Mucosa of gallbladder (tissue), 1 donor: ENCODE results near the gene WNT5A. TPM values are rescaled to one million over a fixed set of nuclear protein-coding genes. Genes with fewer than 3 reads are reported as not detected.

ENCODE experiments used
- DNase-seq: peaks from one replicate; pipeline ENCODE4 v3.0.0-alpha.2; 2020; ENCODE audit warnings: low spot score
- total RNA-seq: library from RNA; stranded (reverse); gene quantifications from one replicate; pipeline ENCODE4 v1.2.1, GENCODE V29; 2021
- donor health status: DM: no; HTN: no; CAD: no.

The WNT5A gene
- total RNA-seq = 13.7 TPM

- DNase-seq = no peak
Measured at GRCh38 chr3:55486857-55487380, at the start of gene WNT5A. Gene WNT5A (minus strand): TSS chr3:55487306. CDS start chr3:55486985, 321 bp downstream.

DNA sequence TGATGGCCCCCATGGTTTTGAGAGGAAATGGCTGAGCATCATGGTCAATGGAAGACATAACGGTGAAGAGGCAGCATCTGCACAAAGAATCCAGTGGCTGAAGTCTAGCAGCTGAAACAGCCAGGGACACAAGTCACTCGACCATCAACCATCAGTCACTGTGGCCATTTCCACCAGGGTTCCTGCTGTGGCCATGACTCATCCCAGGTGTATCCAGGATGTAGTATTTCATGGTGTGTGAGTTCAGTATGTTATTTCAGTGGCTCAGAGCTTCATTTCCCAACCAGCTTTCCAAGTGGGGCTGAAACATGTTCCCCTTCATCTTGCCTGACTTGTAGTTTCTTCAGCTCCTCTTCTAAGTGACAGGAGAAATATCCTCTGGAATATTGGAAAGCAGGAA, 47.8 kb upstream of the WNT5A start:
- DNase-seq = no peak

DNA sequence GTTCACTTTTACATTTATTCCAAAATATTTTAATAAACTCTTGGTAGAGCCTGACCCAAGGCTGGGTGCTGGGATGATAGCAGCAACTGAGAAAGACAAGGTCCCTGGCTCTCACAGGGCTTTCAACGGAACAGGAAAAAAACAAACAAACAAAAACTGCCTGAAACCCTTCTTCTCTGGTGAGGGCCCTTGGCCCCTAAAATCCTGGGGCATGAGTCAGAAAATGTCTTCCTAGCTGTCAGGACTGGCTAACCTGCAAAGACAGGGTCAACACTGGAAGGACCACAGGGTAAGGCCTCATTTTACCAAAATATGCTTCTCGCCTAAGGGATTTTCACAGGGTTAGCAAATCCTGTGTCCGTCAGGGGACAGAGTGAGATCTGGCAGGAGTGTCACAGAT, 45.7 kb upstream of the WNT5A start:
- no peak for DNase-seq

- DNase-seq = no peak
Measured at GRCh38 chr3:55531321-55531720, 44.2 kb upstream of the WNT5A start.

- DNase-seq = no peak
Measured at GRCh38 chr3:55527361-55527760, 40.3 kb upstream of the WNT5A start.

DNA sequence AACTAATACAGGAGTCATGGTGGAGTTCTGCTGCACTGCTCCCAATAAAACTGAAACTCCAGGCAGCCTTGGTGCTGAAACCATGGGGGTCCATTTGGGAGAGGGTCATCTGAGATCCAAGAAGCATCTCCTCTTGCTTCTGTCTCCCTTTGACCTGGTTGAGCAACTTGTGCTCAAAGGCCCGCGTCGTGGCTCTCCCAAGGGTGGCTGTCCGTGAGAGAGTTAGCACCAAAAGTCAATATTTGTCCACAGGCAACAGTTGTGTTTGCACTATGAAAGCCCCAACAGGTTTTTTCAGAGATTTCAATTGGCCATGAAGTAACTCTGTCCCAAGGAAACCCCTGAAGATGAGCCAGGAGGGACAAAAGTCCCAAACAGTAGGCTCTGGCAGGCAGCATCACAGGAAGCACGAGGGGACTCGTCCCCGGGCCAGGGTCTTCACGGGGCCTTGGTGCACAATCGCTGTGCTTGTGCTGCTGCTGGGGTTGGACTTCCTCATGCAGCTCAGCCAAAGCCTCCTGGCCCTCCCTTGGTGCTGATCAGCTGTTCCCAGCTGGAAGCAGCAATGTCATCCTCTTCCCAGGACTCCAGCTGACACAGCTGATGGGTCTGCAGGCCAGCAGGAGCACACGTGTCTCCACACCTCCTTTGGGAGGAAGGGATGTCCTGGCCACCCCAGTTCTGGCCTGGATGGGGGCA, 39.4 kb upstream of the WNT5A start:
- DNase-seq = no peak

- DNase-seq = no peak
Measured at GRCh38 chr3:55525436-55525835, 38.3 kb upstream of the WNT5A start.

- DNase-seq = no peak
Measured at GRCh38 chr3:55524565-55525244, 37.6 kb upstream of the WNT5A start.

DNA sequence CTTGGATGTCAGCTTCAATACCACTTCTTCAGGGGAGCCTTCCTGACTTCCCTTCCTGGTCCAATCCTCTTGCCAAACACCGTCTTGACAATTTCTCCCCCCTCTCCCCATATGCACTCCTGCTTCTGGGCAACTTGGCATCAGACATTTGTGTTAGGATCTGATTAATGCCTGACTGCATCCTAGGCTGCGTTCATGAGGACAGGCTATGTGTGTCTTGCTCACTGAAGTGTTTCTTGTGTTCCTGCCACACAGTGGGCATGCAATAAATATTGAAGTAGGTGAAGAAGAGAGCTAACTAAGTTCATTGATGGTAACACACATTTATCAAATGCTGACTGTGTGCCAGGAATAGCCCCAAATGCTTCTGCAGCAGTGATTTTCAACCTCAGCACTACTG, 36.4 kb upstream of the WNT5A start:
- no peak for DNase-seq

DNA sequence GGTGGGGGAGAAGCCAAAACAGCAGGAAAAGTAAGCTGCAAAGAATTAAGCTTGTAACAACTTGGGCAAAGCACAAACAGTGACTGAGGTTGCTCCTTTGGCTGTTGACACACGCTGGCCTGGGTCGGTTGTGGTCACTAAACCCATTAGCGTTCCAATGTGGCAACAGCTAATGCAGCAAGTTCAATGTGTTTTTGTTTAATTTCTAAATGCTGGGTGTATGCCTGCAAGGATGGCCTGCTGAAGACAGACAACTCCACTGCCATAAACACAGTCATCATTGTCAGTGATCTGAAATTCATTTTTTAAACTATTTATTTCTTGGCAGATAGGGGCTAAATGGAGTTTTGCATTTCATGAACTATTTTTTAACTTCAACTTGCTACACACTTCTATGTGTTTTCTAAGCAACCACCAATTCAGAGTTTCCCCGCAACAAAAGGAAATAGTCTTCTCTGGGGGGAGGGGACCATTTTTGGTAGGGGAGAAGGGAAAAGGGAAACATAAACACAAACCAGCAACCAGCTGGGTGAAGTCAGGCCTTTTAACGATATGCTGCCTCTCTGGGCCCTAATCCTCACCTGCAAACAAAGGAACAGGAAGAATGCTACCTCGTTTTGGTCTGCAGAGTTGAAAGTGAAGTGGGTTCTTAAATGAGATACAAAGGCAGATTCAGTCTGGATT, 34.8 kb upstream of the WNT5A start:
- DNase-seq = no peak

DNA sequence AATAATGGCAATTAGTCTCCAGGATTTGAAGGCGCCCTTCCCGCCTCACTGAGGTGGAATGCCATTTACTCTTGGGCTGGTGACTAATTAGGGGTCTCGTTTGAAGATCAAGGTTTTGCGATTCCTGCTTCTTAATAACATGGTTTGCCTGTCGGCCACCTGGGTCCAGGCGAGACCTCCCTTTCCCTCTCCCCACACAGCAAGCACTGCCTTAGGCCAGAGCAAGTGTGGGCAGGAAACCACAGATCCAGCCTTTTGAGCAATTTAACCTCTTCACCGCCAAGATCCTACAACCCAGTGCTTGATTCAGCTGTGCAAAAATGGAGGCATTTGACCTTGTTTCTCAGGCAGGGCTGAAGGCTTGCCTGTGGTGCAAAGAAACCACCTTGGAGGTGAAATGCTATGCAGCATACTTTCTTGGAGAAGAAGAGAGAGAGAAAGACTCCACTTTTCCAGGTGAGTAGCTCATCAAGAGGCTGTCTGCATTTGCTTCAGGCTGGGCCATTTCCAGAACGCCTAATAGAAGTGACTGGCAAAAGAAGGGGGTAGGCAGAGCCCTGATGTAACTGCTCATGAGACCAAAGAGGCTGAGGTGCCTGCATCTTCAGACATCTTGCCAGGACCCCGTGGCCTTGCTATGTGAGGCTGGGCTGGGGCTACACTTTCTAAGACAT, 34.1 kb upstream of the WNT5A start:
- DNase-seq = no peak

DNA sequence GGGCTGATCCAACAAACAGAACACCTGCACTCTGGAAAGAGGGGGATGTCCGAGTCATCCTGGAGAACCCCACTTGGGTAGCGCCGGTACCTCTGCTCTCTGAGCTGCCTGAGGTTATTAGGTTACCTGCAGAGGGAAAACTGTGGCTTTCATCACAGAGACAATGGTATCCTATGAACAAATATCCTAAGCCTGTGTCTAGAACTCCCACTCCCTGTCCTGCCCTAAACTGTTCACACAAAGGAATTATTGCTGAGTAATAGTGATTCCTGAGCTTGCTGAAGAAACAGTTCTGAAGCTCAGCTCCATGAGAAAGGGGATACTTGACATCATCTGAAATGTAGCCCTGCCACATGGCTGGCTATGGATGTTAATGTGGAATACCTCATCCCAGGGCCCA, 31.9 kb upstream of the WNT5A start:
- no peak for DNase-seq

DNA sequence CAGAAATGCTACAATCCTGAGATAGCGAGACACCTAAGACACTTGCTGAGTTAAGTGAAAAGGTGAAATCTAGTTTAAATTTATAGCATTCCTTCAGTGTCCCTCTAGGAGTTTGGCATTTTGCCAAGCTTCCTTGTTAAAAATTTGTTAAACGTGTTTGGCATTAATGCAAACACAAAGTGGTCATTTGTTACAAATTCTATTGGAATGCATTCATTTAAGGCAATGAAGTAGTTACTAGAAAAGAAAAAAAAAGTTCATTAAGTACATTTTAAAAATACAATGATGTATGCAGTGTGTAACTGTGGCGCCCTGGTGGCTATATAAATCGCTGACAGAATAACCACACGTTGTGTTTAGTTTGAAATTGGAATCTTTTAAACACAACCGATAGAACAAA, 31.3 kb upstream of the WNT5A start:
- no peak for DNase-seq

GRCh38 chr3:55516392-55517030, 29.4 kb upstream of the WNT5A start:
- no peak for DNase-seq

DNA sequence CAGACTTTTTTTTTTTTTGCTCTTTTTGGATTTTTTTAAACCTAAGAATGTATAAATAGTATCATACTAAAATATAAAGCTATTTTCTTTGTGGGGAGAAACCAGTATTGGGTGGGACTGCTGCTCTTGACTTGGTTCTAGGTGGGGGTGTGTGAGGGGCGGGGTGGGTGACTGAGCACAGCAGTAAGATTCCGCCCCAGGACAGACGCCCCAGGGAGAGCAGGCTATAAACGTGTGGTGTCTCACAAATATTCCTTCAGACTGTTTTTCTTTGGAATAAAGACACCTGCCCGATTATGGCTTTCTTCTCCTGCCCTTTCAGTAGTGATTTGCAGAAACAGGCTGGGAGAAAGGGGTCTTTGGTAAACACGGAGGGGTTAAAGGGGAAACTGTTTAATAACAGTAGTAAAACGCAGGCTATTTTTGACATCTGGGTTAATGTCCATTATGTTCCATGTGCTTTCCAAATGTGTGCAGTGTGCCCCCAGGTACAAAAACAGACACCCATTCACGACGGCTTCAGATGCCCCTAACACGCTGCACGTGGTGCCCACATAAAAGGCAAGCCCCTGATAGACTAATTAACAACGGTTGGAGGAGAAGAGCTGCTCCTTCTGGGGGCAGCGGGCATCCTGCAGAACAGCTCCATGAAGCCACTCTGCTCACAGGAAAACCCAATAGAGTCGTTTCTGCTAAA, 28.6 kb upstream of the WNT5A start:
- no peak for DNase-seq

DNA sequence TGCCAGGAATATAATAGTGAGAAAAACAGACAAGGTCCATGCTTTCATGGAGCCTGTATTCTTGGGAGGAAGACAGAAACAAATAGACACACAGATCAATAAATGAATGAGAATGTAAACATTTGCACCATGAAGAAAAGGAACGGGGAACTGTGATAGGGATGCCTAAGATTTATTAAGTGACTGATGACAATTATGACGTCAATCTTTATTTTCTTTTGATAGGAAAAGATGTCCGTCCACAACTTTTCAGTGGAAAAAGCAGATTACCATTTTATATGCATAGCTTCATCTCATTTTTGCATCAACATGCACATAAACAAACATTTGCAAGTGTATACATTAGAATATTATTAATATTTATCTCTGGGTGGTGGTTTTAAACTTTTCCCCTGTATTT, 27.9 kb upstream of the WNT5A start:
- DNase-seq = no peak

GRCh38 chr3:55512571-55513343, 25.7 kb upstream of the WNT5A start:
- no peak for DNase-seq

DNA sequence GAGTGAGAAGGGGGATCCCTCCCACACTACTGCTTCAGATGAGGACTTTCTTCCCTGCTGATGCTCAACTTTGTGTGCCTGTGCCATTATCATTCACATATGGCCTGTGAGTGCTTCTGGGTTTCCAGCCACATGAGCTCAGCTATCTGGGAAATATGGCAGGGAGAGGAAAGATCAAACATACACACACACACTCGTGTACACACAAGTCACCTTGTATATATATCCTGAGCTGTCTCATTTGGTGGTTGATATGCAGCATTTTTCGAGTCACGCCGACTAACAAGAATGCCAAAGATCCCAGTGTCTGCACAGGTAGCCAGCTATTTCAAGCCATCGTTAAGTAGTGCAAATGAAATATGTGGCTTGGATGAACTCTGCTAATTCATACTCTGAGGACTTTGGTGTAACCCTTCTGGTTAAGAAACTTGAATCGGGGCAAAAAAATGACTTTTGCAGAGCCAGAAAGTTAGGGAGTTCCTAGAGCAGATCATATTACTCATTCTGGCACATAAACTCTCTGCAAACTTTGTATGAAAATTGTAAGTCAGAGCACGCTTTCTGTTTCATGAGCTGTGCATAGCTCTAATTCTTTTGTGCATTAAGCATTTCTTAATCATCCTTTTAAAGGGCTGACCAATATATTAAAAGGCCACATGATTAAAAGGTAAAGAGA, 24.9 kb upstream of the WNT5A start:
- DNase-seq = no peak

DNA sequence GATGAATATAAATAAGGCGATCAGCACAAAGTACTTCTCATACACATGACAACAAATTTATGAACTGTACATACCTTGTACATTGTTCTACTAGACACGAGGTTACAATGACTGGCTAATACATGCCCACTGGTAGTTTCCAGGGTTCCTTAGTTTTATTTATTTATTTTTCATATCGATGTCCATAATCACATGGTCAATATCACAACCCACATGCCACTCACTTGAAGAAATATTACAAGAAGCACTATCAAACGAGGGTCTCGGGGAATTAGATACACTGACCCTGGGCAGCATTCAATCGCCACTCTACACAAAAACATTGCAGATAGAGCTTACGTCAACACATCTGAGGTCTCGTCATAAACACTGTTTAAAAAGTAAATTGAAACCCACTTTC, 21.2 kb upstream of the WNT5A start:
- no peak for DNase-seq

DNA sequence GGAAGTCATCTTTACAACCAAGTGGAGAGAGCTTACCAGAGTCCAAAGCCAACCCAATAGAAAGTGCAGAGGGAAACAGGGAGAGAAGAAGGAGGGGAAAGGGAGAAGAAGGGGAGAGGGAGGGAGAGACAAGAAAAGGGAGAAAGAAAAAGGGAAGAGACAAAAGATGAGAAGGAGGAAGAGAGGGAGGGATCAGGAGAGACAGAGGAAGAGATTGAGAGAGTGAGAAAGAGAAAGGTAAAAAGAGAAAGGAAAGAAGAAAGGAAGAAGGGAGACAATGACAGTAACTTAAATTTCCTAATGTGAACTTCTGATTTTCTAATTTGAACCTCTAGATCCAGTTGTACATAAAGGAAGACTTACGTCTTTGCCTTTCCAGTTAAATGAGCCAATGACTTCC, 20.7 kb upstream of the WNT5A start:
- DNase-seq = no peak
